ENCODE data around the gene NRXN3.

Gene NRXN3

GRCh38 chr14:79899610-79900009 is 1729.4 kb downstream of the NRXN3 start:
- DNase-seq, result no peak

GRCh38 chr14:79904497-79904896 is 1734.3 kb downstream of the NRXN3 start:
- no peak for DNase-seq

GRCh38 chr14:79906994-79907393 is 1736.8 kb downstream of the NRXN3 start:
- no peak for DNase-seq

GRCh38 chr14:79910086-79910485 is 1739.9 kb downstream of the NRXN3 start:
- no peak for DNase-seq

GRCh38 chr14:79911744-79912143 is 1741.6 kb downstream of the NRXN3 start:
- no peak for DNase-seq

- no peak for DNase-seq
Observed at GRCh38 chr14:79914595-79914994, 1744.4 kb downstream of the NRXN3 start.

GRCh38 chr14:79915406-79915805 is 1745.2 kb downstream of the NRXN3 start:
- DNase-seq, result no peak

- no peak for DNase-seq
Observed at GRCh38 chr14:79916281-79916680, 1746.1 kb downstream of the NRXN3 start.

GRCh38 chr14:79916892-79917291 is 1746.7 kb downstream of the NRXN3 start:
- DNase-seq, result no peak

Data from stimulated activated CD4-positive, alpha-beta T cell treated with anti-CD3 and anti-CD28 coated beads, Interleukin-15, amount 100 ng/mL, for 24 hours (primary cell).